GM23248 (cell line): ENCODE measurements around the gene ATP5PB.

Source experiments
- EZH2 ChIP-seq: fragments of 200-600 bp; sonication (generic); IDR thresholded peaks from 2 replicates; pipeline ENCODE4 v1.6.1; 2018; ENCODE audit warnings: antibody characterized with exemption, mild to moderate bottlenecking; ENCODE audit not compliant: insufficient read depth, poor library complexity, severe bottlenecking
- EZH2phosphoT487 ChIP-seq: fragments of 200-600 bp; sonication (generic); IDR thresholded peaks from 2 replicates; pipeline ENCODE4 v1.6.1; 2018; ENCODE audit warnings: antibody characterized with exemption, moderate library complexity, mild to moderate bottlenecking, low read depth; ENCODE audit not compliant: insufficient read depth

DNA sequence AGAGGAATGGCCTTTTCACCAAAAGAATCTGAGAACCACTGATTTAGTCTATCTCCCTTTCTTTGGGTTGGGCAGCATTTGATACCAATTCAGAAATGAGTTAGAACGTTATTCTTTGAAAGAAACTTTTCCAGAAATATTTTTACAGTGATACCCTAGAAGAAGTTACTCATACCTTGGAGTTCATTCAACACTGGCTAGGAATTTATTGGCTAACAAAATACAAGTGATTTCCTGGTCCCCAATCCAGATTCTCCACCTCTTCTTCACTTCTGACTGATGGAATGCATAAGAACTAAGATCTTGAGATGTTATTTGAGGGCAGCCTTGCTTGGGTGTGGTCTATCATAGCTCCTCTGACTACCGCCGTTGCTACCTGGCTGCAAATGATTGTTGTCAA is 33.9 kb downstream of the ATP5PB start:
- no peak for TF ChIP-seq EZH2
- TF ChIP-seq EZH2phosphoT487 = no peak
